HEK293T (cell line): ENCODE data around the gene CAVIN1.

ENCODE experiments used
- ELF4 ChIP-seq: fragments of 450-650 bp; IDR thresholded peaks from 2 replicates; pipeline ENCODE4 v1.6.1; 2017; ENCODE audit warnings: antibody characterized with exemption
- FOXA1 ChIP-seq: fragments of 450-650 bp; IDR thresholded peaks from 2 replicates; pipeline ENCODE4 v1.6.1; 2016; ENCODE audit warnings: mild to moderate bottlenecking
- FOXK2 ChIP-seq: fragments of 450-650 bp; IDR thresholded peaks from 2 replicates; pipeline ENCODE4 v1.6.1; 2016; ENCODE audit warnings: mild to moderate bottlenecking
- FOXM1 ChIP-seq: fragments of 450-650 bp; IDR thresholded peaks from 2 replicates; pipeline ENCODE4 v1.6.1; 2017; ENCODE audit warnings: mild to moderate bottlenecking, borderline replicate concordance
- SUZ12 ChIP-seq: fragments of 450-650 bp; IDR thresholded peaks from 2 replicates; pipeline ENCODE4 v1.6.1; 2016; ENCODE audit warnings: mild to moderate bottlenecking
- TARDBP ChIP-seq: fragments of 450-650 bp; IDR thresholded peaks from 2 replicates; pipeline ENCODE4 v1.6.1; 2016
- TF ChIP-seq, protein P1 (sequence below): fragments of 450-650 bp; IDR thresholded peaks from 2 replicates; pipeline ENCODE4 v1.6.1; 2016

DNA sequence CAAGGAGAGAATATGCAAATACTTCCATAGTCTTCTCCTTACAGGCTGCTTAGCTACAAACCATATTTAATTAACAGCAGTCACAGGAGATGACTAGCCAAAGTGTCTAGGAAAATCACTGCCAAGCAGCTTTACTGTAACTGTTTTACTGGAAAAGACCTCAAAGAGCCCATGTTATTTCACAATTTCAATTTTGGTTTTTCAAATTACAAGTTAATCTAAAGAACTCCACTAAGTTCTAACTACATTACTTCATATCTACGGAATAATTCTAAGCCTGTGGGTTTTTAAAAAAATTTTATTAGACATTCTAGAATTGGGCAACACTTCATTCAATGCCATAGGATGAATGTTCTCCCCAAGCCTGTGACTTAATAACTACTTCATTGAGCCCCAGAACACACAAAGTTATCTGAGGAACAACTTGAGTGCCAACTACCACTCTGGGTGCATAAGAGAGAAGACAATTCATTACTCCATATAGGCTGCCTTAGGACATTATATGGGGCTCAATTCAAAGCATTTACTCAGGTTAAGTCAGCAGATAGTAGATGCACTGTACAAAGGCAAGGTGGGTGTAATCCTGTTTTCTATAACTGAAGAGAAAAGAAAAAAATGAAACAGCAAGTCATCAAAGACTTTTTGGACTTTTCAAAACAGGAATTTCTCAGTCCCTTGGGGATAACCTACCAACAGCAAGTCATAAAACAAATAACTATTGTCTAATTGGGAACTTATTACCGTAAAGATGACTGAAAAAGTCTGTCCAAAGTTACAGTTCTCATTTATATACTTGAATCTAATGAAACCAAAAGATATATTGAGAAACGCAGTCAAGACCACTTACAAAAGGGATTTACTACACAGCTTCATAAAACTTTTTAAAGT is 67.9 kb downstream of the CAVIN1 start:
- TF ChIP-seq, protein P1, sequence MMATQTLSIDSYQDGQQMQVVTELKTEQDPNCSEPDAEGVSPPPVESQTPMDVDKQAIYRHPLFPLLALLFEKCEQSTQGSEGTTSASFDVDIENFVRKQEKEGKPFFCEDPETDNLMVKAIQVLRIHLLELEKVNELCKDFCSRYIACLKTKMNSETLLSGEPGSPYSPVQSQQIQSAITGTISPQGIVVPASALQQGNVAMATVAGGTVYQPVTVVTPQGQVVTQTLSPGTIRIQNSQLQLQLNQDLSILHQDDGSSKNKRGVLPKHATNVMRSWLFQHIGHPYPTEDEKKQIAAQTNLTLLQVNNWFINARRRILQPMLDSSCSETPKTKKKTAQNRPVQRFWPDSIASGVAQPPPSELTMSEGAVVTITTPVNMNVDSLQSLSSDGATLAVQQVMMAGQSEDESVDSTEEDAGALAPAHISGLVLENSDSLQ, result no peak
- TF ChIP-seq FOXM1 (no peak), TARDBP (no peak), FOXK2 (no peak), SUZ12 (no peak), ELF4 (no peak), FOXA1 (no peak)
